ENCODE results near the gene GSTO2. TPM values are rescaled to one million over a fixed set of nuclear protein-coding genes. Genes with fewer than 3 reads are reported as not detected.

The GSTO2 gene
- total and polyA plus RNA-seq, 2 experiments from 2014 or later = 0.37 to 2.5 TPM

DNA sequence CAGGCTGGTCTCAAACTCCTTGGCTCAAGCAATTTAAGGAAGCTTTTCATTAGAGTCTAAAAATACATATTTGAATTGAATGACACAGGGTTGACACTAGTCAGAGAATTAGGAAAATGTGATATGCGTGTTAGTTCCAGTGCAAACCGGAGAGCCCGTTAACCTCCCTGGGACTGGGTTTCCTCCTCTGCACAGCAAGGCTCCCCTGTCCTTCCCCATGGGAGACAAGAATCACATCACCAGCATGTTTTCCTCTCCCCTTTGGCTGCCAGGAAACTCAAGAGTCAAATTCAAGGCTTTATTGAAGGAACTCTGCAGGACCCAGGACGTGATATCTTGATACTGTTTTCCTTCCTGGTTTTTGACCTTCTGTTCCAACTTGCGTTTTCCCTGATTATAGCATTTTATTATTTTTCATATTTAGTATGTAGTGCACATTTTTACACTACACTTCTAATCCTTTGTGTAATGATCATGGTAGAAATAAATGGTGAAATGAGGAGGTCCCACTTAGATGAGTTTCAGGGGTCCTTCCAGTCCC lies 24.9 kb downstream of the GSTO2 start:
- Histone ChIP-seq H3K27me3 (no peaks in the 10 kb centered on the region), H4K20me1 (ENCODE audit: insufficient read depth, poor library complexity, severe bottlenecking) (no peaks in the 10 kb centered on the region), H3K4me2 (no peak overlapping the region), H3K27ac (no peak overlapping the region), H3K4me1 (ENCODE audit: insufficient read depth) (no peaks in the 10 kb centered on the region), H3K36me3 (replicated peaks; ENCODE audit: insufficient read depth, low read depth) (no peaks in the 10 kb centered on the region), H2AFZ (no peak overlapping the region), H3K9me2 (replicated peaks; ENCODE audit: insufficient read depth) (no peaks in the 10 kb centered on the region), H3K4me3 (no peak overlapping the region), H3K79me2 (no peaks in the 10 kb centered on the region), H3K9me3 (ENCODE audit: low read depth) (no peaks in the 10 kb centered on the region)
- DNase-seq (ENCODE audit: low spot score) = no peak
- TF ChIP-seq, protein P1, sequence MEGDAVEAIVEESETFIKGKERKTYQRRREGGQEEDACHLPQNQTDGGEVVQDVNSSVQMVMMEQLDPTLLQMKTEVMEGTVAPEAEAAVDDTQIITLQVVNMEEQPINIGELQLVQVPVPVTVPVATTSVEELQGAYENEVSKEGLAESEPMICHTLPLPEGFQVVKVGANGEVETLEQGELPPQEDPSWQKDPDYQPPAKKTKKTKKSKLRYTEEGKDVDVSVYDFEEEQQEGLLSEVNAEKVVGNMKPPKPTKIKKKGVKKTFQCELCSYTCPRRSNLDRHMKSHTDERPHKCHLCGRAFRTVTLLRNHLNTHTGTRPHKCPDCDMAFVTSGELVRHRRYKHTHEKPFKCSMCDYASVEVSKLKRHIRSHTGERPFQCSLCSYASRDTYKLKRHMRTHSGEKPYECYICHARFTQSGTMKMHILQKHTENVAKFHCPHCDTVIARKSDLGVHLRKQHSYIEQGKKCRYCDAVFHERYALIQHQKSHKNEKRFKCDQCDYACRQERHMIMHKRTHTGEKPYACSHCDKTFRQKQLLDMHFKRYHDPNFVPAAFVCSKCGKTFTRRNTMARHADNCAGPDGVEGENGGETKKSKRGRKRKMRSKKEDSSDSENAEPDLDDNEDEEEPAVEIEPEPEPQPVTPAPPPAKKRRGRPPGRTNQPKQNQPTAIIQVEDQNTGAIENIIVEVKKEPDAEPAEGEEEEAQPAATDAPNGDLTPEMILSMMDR (IDR thresholded peaks at IDR 0.05; ENCODE audit: poor library complexity) = no peak
- TF ChIP-seq EZH2 (IDR thresholded peaks at IDR 0.05; ENCODE audit: borderline replicate concordance) (no peak), EZH2phosphoT487 (IDR thresholded peaks at IDR 0.05; ENCODE audit: low read depth, severe bottlenecking, unreplicated experiment) (no peak)
- WGBS (ENCODE audit: low lambda C conversion rate, missing lambda C conversion rate) = 95% methylated on average over 5 of the region's 5 CpGs

DNA sequence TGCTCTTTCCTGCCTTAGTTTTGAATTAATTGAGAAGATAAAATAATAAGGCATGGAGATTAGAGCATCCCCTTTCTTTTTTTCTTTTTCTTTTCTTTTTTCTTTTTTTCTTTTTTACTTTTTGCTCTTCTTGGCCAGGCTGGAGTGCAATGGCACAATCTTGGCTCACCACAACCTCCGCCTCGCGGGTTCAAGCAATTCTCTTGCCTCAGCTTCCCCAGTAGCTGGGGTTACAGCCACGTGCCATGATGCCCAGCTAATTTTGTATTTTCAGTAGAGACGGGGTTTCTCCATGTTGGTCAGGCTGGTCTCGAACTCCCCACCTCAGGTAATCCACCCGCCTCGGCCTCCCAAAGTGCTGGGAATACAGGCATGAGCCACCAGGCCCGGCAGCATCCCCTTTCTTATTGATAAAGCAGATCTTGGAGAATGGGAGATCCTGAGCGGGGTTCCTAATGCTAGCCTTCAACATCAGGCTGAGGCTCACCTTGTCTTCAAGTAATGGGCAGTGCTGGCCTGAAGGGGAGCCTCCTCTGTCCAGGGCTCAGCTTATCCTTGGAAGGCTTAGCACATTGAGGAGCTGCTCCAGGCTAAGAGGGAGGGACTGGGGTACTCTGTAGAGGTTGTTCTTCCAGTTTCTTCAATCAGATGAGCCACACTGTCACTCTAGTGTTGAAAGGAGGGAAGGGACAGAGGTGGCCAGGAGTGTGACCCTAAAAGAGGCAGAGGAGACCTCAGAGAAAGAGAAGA lies 27.9 kb downstream of the GSTO2 start:
- Histone ChIP-seq H3K27me3 (no peaks in the 10 kb centered on the region), H3K9me2 (replicated peaks; ENCODE audit: insufficient read depth) (no peaks in the 10 kb centered on the region), H3K4me3 (no peak overlapping the region), H3K9me3 (ENCODE audit: low read depth) (no peaks in the 10 kb centered on the region), H3K79me2 (no peaks in the 10 kb centered on the region), H3K4me2 (no peak overlapping the region), H4K20me1 (ENCODE audit: insufficient read depth, poor library complexity, severe bottlenecking) (no peaks in the 10 kb centered on the region), H2AFZ (no peak overlapping the region), H3K4me1 (ENCODE audit: insufficient read depth) (peaks cover 12% of the 10 kb centered on the region), H3K27ac (no peak overlapping the region), H3K36me3 (replicated peaks; ENCODE audit: insufficient read depth, low read depth) (no peaks in the 10 kb centered on the region)
- no peak for DNase-seq (ENCODE audit: low spot score)
- 97% methylated on average over 10 of the region's 10 CpGs for WGBS (ENCODE audit: low lambda C conversion rate, missing lambda C conversion rate)
- TF ChIP-seq EZH2 (IDR thresholded peaks at IDR 0.05; ENCODE audit: borderline replicate concordance) = no peak

DNA sequence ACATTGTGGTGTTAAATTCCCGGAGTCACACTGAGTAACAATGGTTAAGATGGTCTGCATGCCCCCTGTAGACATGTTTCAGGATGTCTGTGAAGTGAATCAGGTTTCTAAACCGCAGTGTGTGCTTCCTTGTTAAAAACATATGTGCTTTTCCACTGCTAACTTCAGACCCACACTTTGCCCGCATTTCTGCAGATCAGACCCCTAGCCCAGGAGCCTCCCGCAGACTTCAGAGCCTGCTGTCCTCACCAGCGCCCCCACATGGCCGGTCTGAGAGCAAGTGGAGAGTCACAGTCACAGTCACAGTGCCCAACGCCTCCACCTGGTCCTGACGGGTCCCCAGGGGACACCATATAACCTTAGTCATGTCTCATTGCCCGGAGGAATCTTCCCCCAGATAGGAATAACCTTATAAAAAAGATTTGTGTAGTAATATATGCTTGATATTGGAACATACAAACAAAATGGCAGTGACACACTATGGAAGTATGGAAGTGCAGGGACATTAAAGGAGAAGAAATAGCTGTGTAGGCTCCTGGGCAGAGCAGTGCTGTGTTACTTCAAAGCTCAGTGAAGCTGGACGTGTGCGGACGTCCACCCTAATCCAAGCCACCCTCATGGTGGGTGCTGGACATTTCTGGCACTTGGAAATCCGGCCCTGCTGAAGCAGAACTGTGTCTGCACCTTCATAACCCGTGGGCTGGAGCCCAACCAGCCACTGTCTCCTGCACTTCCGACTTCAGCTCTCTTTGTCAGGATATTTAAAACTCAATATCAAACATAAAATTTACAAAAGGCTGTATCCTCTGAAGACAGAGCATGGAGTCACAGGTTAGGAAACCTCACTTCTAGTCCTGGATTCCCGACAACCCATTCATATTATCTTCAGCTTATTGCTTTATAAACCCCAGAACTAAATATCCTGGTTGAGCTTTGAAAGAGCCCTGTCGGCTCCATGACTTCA lies 29.0 kb downstream of the GSTO2 start:
- peaks cover 12% of the 10 kb centered on the region for H3K4me1 ChIP-seq (ENCODE audit: insufficient read depth)
- H4K20me1 ChIP-seq (ENCODE audit: insufficient read depth, poor library complexity, severe bottlenecking) = no peaks in the 10 kb centered on the region
- no peaks in the 10 kb centered on the region for H3K9me2 ChIP-seq (replicated peaks; ENCODE audit: insufficient read depth)
- H3K36me3 ChIP-seq (replicated peaks; ENCODE audit: insufficient read depth, low read depth) = no peaks in the 10 kb centered on the region
- H3K27ac ChIP-seq = no peak overlapping the region
- H3K27me3 ChIP-seq = no peaks in the 10 kb centered on the region
- H3K4me2 ChIP-seq = no peak overlapping the region
- no peak overlapping the region for H2AFZ ChIP-seq
- DNase-seq (ENCODE audit: low spot score) = no peak
- no peak overlapping the region for H3K4me3 ChIP-seq
- WGBS (ENCODE audit: low lambda C conversion rate, missing lambda C conversion rate) = 59% methylated on average over 17 of the region's 17 CpGs
- H3K79me2 ChIP-seq = no peaks in the 10 kb centered on the region
- no peaks in the 10 kb centered on the region for H3K9me3 ChIP-seq (ENCODE audit: low read depth)
- TF ChIP-seq EZH2phosphoT487 (IDR thresholded peaks at IDR 0.05; ENCODE audit: low read depth, severe bottlenecking, unreplicated experiment) = no peak
- TF ChIP-seq, protein P1 (IDR thresholded peaks at IDR 0.05; ENCODE audit: poor library complexity) = peak; percentile 29

All from hepatocyte (in vitro differentiated cells).